ENCODE measurements around the gene C4orf51. TPM values are rescaled to one million over a fixed set of nuclear protein-coding genes. Genes with fewer than 3 reads are reported as not detected.
"Not testable (repeated sequence)": the region's sequence is repeated elsewhere in the genome, so short reads cannot be mapped to it uniquely, and the experiment has no call there.

C4orf51 gene
- polyA plus RNA-seq, 1 of the 3 experiments (the other 2 are of a cell fraction): not detected

DNA sequence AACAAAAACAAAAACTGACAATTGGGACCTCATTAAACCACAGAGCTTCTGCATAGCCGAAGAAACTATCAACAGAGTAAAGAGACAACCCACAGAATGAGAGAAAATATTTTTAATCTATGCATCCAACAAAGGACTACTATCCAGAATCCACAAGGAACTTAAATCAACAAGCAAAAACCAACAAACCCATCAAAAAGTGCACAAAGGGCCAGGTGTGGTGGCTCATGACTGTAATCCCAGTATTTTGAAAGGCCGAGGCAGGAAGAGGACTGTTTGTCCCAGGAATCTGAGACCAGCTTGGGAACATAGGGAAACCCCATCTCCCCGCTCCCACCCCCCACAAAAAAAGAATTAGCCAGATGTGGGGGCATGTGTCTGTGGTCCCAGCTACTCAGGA is 10.7 kb downstream of the C4orf51 start:
- no peak overlapping the region for H2AFZ ChIP-seq (ENCODE audit: low read depth)
- H3K9me3 ChIP-seq: no peaks in the 10 kb centered on the region
- no peak overlapping the region for H3K27ac ChIP-seq (ENCODE audit: low read depth in 2 of 2, low read length in 1 of 2)
- H3K36me3 ChIP-seq (replicated peaks in 1 of 2; ENCODE audit: control insufficient read depth in 1 of 2, insufficient read depth in 2 of 2, low read length in 1 of 2): no peaks in the 10 kb centered on the region
- no peak overlapping the region for H3K4me3 ChIP-seq (ENCODE audit: low read depth in 2 of 2, low read length in 1 of 2)
- no peaks in the 10 kb centered on the region for H3K9me2 ChIP-seq
- DNase-seq: no peak
- no peaks in the 10 kb centered on the region for H4K20me1 ChIP-seq (ENCODE audit: insufficient read depth)
- no peaks in the 10 kb centered on the region for H3K79me2 ChIP-seq (ENCODE audit: insufficient read depth)
- no peaks in the 10 kb centered on the region for H3F3A ChIP-seq (replicated peaks; ENCODE audit: insufficient read depth)
- TF ChIP-seq TCF12 (IDR thresholded peaks at IDR 0.05) (no peak), SMC3 (IDR thresholded peaks at IDR 0.05; ENCODE audit: low read depth, low read length) (no peak), NFIC (IDR thresholded peaks at IDR 0.05; ENCODE audit: borderline replicate concordance) (no peak), RXRA (IDR thresholded peaks at IDR 0.05; ENCODE audit: borderline replicate concordance, low read depth) (no peak), MEF2A (IDR thresholded peaks at IDR 0.05; ENCODE audit: borderline replicate concordance, low read depth) (no peak), EZH2phosphoT487 (IDR thresholded peaks at IDR 0.05; ENCODE audit: borderline replicate concordance, low read depth) (no peak), FOXM1 (IDR thresholded peaks at IDR 0.05; ENCODE audit: low read depth) (no peak), JUND (IDR thresholded peaks at IDR 0.05) (no peak), SIN3A (IDR thresholded peaks at IDR 0.05; ENCODE audit: borderline replicate concordance, low read depth, low read length) (no peak), ELF1 (IDR thresholded peaks at IDR 0.05) (no peak)
- TF ChIP-seq, protein P1, sequence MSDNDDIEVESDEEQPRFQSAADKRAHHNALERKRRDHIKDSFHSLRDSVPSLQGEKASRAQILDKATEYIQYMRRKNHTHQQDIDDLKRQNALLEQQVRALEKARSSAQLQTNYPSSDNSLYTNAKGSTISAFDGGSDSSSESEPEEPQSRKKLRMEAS (IDR thresholded peaks at IDR 0.05; ENCODE audit: low read depth): no peak
- TF ChIP-seq, protein P2, sequence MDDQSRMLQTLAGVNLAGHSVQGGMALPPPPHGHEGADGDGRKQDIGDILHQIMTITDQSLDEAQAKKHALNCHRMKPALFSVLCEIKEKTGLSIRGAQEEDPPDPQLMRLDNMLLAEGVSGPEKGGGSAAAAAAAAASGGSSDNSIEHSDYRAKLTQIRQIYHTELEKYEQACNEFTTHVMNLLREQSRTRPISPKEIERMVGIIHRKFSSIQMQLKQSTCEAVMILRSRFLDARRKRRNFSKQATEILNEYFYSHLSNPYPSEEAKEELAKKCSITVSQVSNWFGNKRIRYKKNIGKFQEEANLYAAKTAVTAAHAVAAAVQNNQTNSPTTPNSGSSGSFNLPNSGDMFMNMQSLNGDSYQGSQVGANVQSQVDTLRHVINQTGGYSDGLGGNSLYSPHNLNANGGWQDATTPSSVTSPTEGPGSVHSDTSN (IDR thresholded peaks at IDR 0.05): no peak
- TF ChIP-seq, protein P3, sequence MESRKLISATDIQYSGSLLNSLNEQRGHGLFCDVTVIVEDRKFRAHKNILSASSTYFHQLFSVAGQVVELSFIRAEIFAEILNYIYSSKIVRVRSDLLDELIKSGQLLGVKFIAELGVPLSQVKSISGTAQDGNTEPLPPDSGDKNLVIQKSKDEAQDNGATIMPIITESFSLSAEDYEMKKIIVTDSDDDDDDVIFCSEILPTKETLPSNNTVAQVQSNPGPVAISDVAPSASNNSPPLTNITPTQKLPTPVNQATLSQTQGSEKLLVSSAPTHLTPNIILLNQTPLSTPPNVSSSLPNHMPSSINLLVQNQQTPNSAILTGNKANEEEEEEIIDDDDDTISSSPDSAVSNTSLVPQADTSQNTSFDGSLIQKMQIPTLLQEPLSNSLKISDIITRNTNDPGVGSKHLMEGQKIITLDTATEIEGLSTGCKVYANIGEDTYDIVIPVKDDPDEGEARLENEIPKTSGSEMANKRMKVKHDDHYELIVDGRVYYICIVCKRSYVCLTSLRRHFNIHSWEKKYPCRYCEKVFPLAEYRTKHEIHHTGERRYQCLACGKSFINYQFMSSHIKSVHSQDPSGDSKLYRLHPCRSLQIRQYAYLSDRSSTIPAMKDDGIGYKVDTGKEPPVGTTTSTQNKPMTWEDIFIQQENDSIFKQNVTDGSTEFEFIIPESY (IDR thresholded peaks at IDR 0.05; ENCODE audit: borderline replicate concordance, low read depth): no peak
- TF ChIP-seq, protein P4, sequence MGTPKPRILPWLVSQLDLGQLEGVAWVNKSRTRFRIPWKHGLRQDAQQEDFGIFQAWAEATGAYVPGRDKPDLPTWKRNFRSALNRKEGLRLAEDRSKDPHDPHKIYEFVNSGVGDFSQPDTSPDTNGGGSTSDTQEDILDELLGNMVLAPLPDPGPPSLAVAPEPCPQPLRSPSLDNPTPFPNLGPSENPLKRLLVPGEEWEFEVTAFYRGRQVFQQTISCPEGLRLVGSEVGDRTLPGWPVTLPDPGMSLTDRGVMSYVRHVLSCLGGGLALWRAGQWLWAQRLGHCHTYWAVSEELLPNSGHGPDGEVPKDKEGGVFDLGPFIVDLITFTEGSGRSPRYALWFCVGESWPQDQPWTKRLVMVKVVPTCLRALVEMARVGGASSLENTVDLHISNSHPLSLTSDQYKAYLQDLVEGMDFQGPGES (IDR thresholded peaks at IDR 0.05; ENCODE audit: low read depth, low read length): no peak
- H3K4me1 ChIP-seq (ENCODE audit: control insufficient read depth in 1 of 2, insufficient read depth in 2 of 2, low read depth in 1 of 2, low read length in 1 of 2): no peaks in the 10 kb centered on the region; a peak in 1 of 4 replicates
- CTCF ChIA-PET: interaction anchor here (1.3 kb wide), 1 partner anchor 81 kb away, joined by 3 read pairs; no protein-coding TSS in a partner anchor
- H3K27me3 ChIP-seq (ENCODE audit: insufficient read depth): no peaks in the 10 kb centered on the region
- POLR2A ChIA-PET: no interaction called here
- 77% methylated on average over 3 of the region's 3 CpGs for WGBS (ENCODE audit: low lambda C conversion rate)
- no peak overlapping the region for H3K9ac ChIP-seq
- H3K4me2 ChIP-seq: no peak overlapping the region

DNA sequence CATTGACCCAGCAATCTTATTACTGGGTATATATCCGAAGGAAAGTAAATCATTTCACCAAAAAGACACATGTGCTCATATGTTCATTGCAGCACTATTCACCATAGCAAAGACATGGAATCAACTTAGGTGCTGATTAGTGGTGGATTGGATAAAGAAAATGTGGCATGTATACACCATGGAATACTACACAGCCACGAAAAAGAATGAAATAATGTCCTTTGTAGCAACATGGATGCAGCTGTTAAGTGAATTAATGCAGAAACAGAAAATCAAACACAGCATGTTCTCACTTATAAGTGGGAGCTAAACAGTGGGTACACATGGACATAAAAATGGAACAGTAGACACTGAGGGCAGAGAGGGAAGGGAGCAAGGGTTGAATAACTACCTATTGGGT is 11.5 kb downstream of the C4orf51 start:
- H3K4me1 ChIP-seq (ENCODE audit: control insufficient read depth in 1 of 2, insufficient read depth in 2 of 2, low read depth in 1 of 2, low read length in 1 of 2); H3F3A ChIP-seq (replicated peaks; ENCODE audit: insufficient read depth); H3K4me3 ChIP-seq (ENCODE audit: low read depth in 2 of 2, low read length in 1 of 2); H3K9me3 ChIP-seq; H3K27ac ChIP-seq (ENCODE audit: low read depth in 2 of 2, low read length in 1 of 2); H3K79me2 ChIP-seq (ENCODE audit: insufficient read depth); H3K36me3 ChIP-seq (replicated peaks in 1 of 2; ENCODE audit: control insufficient read depth in 1 of 2, insufficient read depth in 2 of 2, low read length in 1 of 2); H3K27me3 ChIP-seq (ENCODE audit: insufficient read depth); DNase-seq; H2AFZ ChIP-seq (ENCODE audit: low read depth); H3K4me2 ChIP-seq; H3K9ac ChIP-seq; POLR2A ChIA-PET; H3K9me2 ChIP-seq; H4K20me1 ChIP-seq (ENCODE audit: insufficient read depth): not testable (repeated sequence)
- CTCF ChIA-PET: interaction anchor here (1.3 kb wide), 1 partner anchor 82 kb away, joined by 3 read pairs; no protein-coding TSS in a partner anchor
- 68% methylated on average over 2 of the region's 2 CpGs for WGBS (ENCODE audit: low lambda C conversion rate)
